WERI-Rb-1 (cell line): ENCODE data around the gene CDO1.

Source experiments
- DNase-seq: peaks from one replicate; pipeline ENCODE4 v3.0.0-alpha.2; 2020
- H3K27ac ChIP-seq: fragments of 250-450 bp; sonication (Bioruptor Pico); 2 replicates; pipeline ENCODE4 v1.5.1; 2020; ENCODE audit warnings: mild to moderate bottlenecking, moderate library complexity
- H3K27me3 ChIP-seq: fragments of 250-450 bp; sonication (Bioruptor Pico); 2 replicates; pipeline ENCODE4 v1.5.1; 2021; ENCODE audit warnings: mild to moderate bottlenecking, low read depth, moderate library complexity; ENCODE audit not compliant: insufficient read depth, severe bottlenecking
- H3K36me3 ChIP-seq: fragments of 250-450 bp; sonication (Bioruptor Pico); 2 replicates; pipeline ENCODE4 v1.5.1; 2020; ENCODE audit warnings: mild to moderate bottlenecking, moderate library complexity
- H3K4me3 ChIP-seq: 2 replicates; pipeline ENCODE4 v1.5.1; 2011; ENCODE audit warnings: low read depth, mild to moderate bottlenecking, control low read depth, low read length
- H3K9me3 ChIP-seq: fragments of 250-450 bp; sonication (Bioruptor Pico); 2 replicates; pipeline ENCODE4 v1.5.1; 2021; ENCODE audit warnings: mild to moderate bottlenecking, moderate library complexity; ENCODE audit not compliant: severe bottlenecking
- CTCF ChIP-seq: IDR thresholded peaks from 2 replicates; pipeline ENCODE4 v1.5.1; 2011; ENCODE audit warnings: low read depth, mild to moderate bottlenecking, control low read depth, inconsistent platforms, low read length

Gene CDO1

GRCh38 chr5:115807654-115808052 is 8.8 kb downstream of the CDO1 start:
- no peaks in the 10 kb centered on the region for H3K36me3 ChIP-seq
- no peak for TF ChIP-seq CTCF
- no peak overlapping the region for H3K4me3 ChIP-seq
- H3K27me3 ChIP-seq = no peaks in the 10 kb centered on the region
- no peaks in the 10 kb centered on the region for H3K9me3 ChIP-seq
- no peak for DNase-seq
- no peak overlapping the region for H3K27ac ChIP-seq

DNA sequence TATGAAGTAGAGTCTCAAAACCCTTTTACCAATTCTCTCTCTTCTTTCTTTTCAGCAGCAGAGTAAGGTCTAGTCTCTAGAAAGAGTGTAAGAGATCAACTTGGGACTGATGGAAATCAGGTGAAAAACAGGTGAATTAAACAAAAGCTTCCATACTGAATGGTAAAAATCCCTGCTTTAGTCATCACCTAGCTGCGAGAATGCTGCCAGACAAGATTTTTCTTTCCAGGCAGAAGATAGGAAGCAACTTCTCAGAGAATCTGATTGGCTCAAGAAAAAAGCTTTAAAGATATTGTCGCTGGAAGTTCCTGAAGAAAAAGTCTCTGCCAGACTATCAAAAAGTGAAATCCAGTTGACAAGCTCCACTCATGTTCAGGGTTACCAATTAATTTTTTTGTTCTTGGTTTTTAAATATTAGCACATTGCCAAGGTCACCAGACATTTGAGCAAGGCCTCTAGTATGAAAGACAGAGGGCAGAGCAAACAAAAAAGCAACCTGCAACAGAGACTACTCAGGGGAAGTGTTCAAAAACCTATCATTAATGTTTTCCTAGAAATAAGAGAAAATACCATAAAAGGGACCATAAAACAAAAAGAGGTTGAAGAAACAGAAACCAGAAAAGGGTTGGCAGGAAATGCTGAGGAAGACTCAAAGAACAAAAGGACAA is 9.3 kb downstream of the CDO1 start:
- no peak for DNase-seq

GRCh38 chr5:115801984-115802383 is 14.5 kb downstream of the CDO1 start:
- DNase-seq = no peak
- H3K27ac ChIP-seq = no peak overlapping the region
- no peaks in the 10 kb centered on the region for H3K36me3 ChIP-seq
- TF ChIP-seq CTCF = no peak
- H3K9me3 ChIP-seq = no peaks in the 10 kb centered on the region
- H3K4me3 ChIP-seq = no peak overlapping the region
- H3K27me3 ChIP-seq = no peaks in the 10 kb centered on the region

More for the DNA sequence above, 9.3 kb downstream of the CDO1 start:
- no peak overlapping the region for H3K27ac ChIP-seq
- H3K27me3 ChIP-seq = no peaks in the 10 kb centered on the region
- H3K36me3 ChIP-seq = no peaks in the 10 kb centered on the region
- TF ChIP-seq CTCF = no peak
- no peak overlapping the region for H3K4me3 ChIP-seq
- no peaks in the 10 kb centered on the region for H3K9me3 ChIP-seq

DNA sequence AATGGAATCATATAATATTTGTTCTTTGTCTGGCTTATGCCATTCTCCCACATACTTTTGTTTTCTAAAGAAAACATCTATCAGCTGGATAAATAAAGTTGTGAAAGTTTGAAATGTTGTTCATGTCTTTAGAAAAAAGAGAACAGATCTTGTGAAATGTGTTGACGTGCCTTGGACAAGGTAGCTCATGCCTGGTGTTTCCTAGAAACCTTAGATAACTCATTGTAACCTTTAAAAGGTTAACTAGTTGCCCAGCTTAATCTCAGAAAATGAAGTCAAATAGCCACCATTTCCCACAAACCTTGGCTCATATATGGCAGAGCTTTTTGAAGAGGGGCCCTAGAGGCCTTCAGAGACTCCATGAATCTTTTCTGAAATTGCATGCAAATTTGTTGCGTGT is 15.3 kb downstream of the CDO1 start:
- no peaks in the 10 kb centered on the region for H3K9me3 ChIP-seq
- H3K36me3 ChIP-seq = no peaks in the 10 kb centered on the region
- H3K27ac ChIP-seq = no peak overlapping the region
- no peak overlapping the region for H3K4me3 ChIP-seq
- no peaks in the 10 kb centered on the region for H3K27me3 ChIP-seq
- no peak for DNase-seq
- TF ChIP-seq CTCF = no peak

- Histone ChIP-seq H3K9me3 (no peaks in the 10 kb centered on the region), H3K36me3 (no peaks in the 10 kb centered on the region), H3K27ac (no peak overlapping the region), H3K27me3 (no peaks in the 10 kb centered on the region), H3K4me3 (no peak overlapping the region)
- no peak for DNase-seq
- no peak for TF ChIP-seq CTCF
These were observed 16.4 kb downstream of the CDO1 start for GRCh38 chr5:115800108-115800507.

DNA sequence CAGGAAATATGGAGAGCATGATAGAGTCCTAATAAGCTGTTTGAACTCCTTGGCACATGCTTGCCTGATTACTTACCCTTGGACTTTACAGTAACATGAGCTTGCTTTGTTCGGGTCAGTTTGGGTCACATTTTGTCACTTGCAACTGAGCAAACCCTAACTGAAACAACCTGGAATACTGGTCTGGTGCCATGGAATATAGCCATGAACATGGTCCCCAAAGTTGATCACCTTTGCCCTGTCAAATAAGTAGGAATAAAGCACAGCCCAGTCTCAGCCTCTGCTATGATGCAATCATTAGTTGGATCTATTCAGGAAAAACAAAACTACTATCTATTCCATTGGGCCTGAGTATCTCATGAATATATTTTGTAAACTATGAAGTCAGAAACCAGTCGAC is 18.2 kb downstream of the CDO1 start:
- Histone ChIP-seq H3K9me3 (no peaks in the 10 kb centered on the region), H3K27ac (no peak overlapping the region), H3K36me3 (no peaks in the 10 kb centered on the region), H3K4me3 (no peak overlapping the region), H3K27me3 (no peaks in the 10 kb centered on the region)
- DNase-seq = no peak
- no peak for TF ChIP-seq CTCF
